Breast epithelium (tissue), 4 donors: ENCODE measurements around the gene CYP4F11. TPM values are rescaled to one million over a fixed set of nuclear protein-coding genes. Genes with fewer than 3 reads are reported as not detected.

Experiments used
- DNase-seq, 2 donors: peaks; one replicate each; pipeline ENCODE4 v3.0.0-alpha.2; 2019; ENCODE audit warnings: low spot score in 2 of 2
- H3K27ac ChIP-seq, 2 donors: fragments of 200-600 bp; sonication (generic) in 1 of 2; one replicate each; pipeline ENCODE4 v1.5.1; 2016 to 2019; ENCODE audit warnings: mild to moderate bottlenecking in 1 of 2
- H3K27me3 ChIP-seq, 2 donors: fragments of 200-600 bp; sonication (generic) in 1 of 2; one replicate each; pipeline versions ENCODE4 v1.5.1 to v1.6.0; 2017 to 2019; ENCODE audit warnings: control low read depth in 1 of 2, mild to moderate bottlenecking in 1 of 2
- H3K36me3 ChIP-seq: fragments of 200-600 bp; one replicate; pipeline ENCODE4 v1.5.1; 2019
- H3K4me1 ChIP-seq, 2 donors: fragments of 200-600 bp; sonication (generic); one replicate each; pipeline ENCODE4 v1.5.1; 2016 to 2019; ENCODE audit warnings: control low read depth in 1 of 2
- H3K4me3 ChIP-seq, 3 donors: fragments of 200-600 bp; sonication (generic); 1 replicate in 2 of 3; 2 replicates in 1 of 3; pipeline ENCODE4 v1.5.1; 2016 to 2019; ENCODE audit warnings: mild to moderate bottlenecking in 3 of 3, moderate library complexity in 2 of 3
- H3K9me3 ChIP-seq, 2 donors: fragments of 200-600 bp; sonication (generic) in 1 of 2; one replicate each; pipeline ENCODE4 v1.5.1; 2016 to 2019; ENCODE audit warnings: control low read depth in 1 of 2
- POLR2A ChIP-seq: fragments of 450-650 bp; IDR thresholded peaks from one replicate; pipeline ENCODE4 v1.6.1; 2016; ENCODE audit warnings: antibody characterized with exemption, mild to moderate bottlenecking, moderate library complexity
- POLR2AphosphoS5 ChIP-seq, 3 donors: sonication (generic); formaldehyde crosslinking; IDR thresholded peaks; one replicate each; pipeline ENCODE4 v1.6.1; 2017; ENCODE audit warnings: antibody characterized with exemption in 3 of 3
- intact Hi-C: fragments of 100-400 bp; cut with DNase I; formaldehyde crosslinking; loops from one replicate; pipeline ENCODE4 v1.15.1; 2023; ENCODE audit warnings: low total_unique reads
- total RNA-seq, 3 donors: library from RNA; depleted of rRNA; stranded (reverse); fragments of >200 nt; gene quantifications; one replicate each; pipeline ENCODE4 v1.1.0, GENCODE V29; 2016
- TF ChIP-seq, protein P1 (sequence below), 3 donors: fragments of 450-650 bp; IDR thresholded peaks; one replicate each; pipeline ENCODE4 v1.5.1; 2016 to 2017; ENCODE audit warnings: antibody characterized with exemption in 3 of 3, mild to moderate bottlenecking in 3 of 3, moderate library complexity in 3 of 3

The CYP4F11 gene
- total RNA-seq, 3 donors from 2014 or later, result 0.16 to 8.8 (median 3.1) TPM

DNA sequence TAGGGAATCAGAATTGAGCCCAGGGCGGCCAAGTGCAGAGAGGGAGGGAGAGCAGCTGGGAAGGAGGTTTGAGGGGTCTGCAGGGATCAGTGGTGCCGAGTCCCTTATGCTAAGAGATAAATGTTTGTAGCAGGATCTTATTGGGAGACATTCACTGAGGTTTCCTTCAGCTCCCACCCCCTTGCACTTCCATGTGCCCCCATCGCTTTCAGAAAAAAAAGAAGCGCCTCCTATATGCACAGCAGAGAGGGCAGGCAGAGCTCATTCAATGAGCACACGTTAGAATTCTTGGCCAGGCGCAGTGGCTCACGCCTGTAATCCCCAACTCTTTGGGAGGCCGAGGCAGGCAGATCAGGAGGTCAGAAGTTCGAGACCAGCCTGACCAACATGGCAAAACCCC lies 64.5 kb downstream of the CYP4F11 start:
- H3K27me3 ChIP-seq, result no peaks in the 10 kb centered on the region
- intact Hi-C loops, result loop anchor here (5.0 kb wide), 1 partner anchor 182 kb away; no protein-coding TSS in a partner anchor
- no peak for TF ChIP-seq POLR2AphosphoS5 (IDR thresholded peaks at IDR 0.05)
- TF ChIP-seq POLR2A, result no peak
- TF ChIP-seq, protein P1, sequence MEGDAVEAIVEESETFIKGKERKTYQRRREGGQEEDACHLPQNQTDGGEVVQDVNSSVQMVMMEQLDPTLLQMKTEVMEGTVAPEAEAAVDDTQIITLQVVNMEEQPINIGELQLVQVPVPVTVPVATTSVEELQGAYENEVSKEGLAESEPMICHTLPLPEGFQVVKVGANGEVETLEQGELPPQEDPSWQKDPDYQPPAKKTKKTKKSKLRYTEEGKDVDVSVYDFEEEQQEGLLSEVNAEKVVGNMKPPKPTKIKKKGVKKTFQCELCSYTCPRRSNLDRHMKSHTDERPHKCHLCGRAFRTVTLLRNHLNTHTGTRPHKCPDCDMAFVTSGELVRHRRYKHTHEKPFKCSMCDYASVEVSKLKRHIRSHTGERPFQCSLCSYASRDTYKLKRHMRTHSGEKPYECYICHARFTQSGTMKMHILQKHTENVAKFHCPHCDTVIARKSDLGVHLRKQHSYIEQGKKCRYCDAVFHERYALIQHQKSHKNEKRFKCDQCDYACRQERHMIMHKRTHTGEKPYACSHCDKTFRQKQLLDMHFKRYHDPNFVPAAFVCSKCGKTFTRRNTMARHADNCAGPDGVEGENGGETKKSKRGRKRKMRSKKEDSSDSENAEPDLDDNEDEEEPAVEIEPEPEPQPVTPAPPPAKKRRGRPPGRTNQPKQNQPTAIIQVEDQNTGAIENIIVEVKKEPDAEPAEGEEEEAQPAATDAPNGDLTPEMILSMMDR (IDR thresholded peaks at IDR 0.05), result no peak
- no peaks in the 10 kb centered on the region for H3K36me3 ChIP-seq
- peak overlapping the region; percentile 42 to 82 for H3K27ac ChIP-seq
- H3K9me3 ChIP-seq, result no peaks in the 10 kb centered on the region
- DNase-seq, result no peak
- H3K4me3 ChIP-seq, result no peak overlapping the region
- H3K4me1 ChIP-seq, result no peaks in the 10 kb centered on the region

DNA sequence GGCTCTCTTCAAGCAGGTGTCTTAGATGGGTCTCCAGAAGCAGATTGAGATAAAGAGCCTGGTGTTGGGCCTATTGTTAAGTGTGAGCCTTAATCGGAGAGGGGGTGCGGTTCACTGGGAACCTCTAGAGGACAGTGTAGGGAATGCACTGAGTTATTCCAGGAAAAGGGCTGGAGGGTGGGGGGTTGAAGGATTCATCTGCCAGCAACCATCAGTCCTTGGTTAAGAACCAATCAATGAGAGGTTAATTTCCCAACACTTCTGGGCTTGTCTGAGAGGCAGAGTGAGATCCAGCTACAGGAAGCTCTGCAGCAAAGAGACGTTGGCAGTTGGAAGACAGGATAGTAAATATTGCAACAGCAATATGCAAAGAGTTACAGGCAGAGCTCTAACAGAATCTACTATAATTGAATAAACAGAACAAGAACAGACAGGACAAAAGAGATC lies 65.2 kb downstream of the CYP4F11 start:
- no peak overlapping the region for H3K4me3 ChIP-seq
- peak in 1 of 2 donors; percentile 26 for DNase-seq
- no peak for TF ChIP-seq POLR2A
- TF ChIP-seq, protein P1 (IDR thresholded peaks at IDR 0.05), result peak; percentile 53 to 76 (median 69)
- H3K9me3 ChIP-seq, result no peaks in the 10 kb centered on the region
- H3K36me3 ChIP-seq, result no peaks in the 10 kb centered on the region
- H3K4me1 ChIP-seq, result no peaks in the 10 kb centered on the region
- intact Hi-C loops, result loop anchor here (5.0 kb wide), 1 partner anchor 183 kb away; no protein-coding TSS in a partner anchor
- H3K27ac ChIP-seq, result peak overlapping the region; percentile 42 to 61
- H3K27me3 ChIP-seq, result no peaks in the 10 kb centered on the region

DNA sequence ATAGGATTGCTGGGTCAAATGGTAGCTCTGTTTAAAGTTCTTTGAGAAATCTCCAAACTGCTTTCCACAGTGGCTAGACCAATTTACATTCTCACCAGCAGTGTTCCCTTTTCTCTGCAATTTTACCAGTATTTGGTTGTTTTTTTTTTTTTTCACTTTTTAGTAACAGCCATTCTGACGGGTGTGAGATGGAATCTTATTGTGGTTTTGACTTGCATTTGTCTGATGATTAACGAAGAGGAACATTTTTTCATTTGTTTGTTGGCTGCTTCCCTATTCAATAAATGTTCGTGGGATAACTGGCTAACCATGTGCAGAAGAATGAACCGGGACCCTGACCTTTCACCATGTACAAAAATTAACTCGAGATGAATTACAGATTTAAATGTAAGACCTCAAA lies 67.7 kb downstream of the CYP4F11 start:
- Histone ChIP-seq H3K27me3 (peaks cover 0 to 11% of the 10 kb centered on the region in 2 donors), H3K4me3 (no peak overlapping the region), H3K36me3 (no peaks in the 10 kb centered on the region), H3K4me1 (no peaks in the 10 kb centered on the region), H3K9me3 (no peaks in the 10 kb centered on the region), H3K27ac (no peak overlapping the region)
- intact Hi-C loops, result loop anchor here (5.0 kb wide), 1 partner anchor 186 kb away; no protein-coding TSS in a partner anchor
- no peak for DNase-seq
- TF ChIP-seq, protein P1 (IDR thresholded peaks at IDR 0.05), result no peak
- TF ChIP-seq POLR2A (no peak), POLR2AphosphoS5 (IDR thresholded peaks at IDR 0.05) (no peak)

DNA sequence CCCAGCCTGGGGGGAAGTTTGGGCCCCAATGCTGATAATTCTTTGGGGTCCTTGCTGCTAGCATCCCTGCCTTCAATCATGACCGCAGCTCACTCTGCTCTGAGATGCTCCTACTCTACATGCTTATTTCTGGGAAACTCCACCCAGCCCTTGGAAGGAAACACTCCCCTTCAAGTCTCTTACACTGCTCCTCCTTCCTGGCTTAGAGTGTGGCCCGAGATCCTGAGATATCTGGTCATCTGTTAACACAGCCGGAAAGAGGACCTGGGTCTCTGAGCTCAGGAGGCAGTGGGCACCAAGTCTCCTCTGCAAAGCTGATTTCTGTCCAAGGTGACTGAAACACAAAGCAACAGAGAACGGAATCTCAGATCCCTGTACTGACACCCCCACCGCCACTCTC lies 69.5 kb downstream of the CYP4F11 start:
- Histone ChIP-seq H3K36me3 (no peaks in the 10 kb centered on the region), H3K4me3 (no peak overlapping the region), H3K27ac (no peak overlapping the region), H3K4me1 (no peaks in the 10 kb centered on the region), H3K27me3 (peaks cover 0 to 11% of the 10 kb centered on the region in 2 donors), H3K9me3 (no peaks in the 10 kb centered on the region)
- no peak for DNase-seq
- intact Hi-C loops, result loop anchor here (5.0 kb wide), 1 partner anchor 187 kb away; no protein-coding TSS in a partner anchor
- TF ChIP-seq POLR2A (no peak), POLR2AphosphoS5 (IDR thresholded peaks at IDR 0.05) (no peak)
- TF ChIP-seq, protein P1 (IDR thresholded peaks at IDR 0.05), result no peak

DNA sequence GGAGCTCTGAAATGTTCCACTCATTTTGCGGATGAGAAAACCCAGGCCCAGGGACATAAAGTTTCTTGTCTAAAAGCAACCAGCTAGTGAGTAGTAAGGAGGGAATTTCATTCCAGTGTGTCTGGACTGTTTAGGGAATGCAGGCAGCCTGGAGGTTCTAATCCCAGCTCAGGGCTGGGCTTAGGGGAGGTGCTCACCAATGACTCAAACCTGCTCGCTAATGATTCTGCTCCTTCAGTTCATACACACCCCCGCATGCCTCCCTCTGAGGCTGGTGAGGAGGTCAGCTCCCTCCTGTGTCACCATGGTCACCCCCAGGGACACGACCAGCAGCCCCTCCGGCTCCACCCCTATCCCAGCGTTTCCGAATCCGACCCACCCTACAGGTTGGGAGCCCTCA lies 71.1 kb downstream of the CYP4F11 start:
- no peaks in the 10 kb centered on the region for H3K9me3 ChIP-seq

More for the DNA sequence above, 71.1 kb downstream of the CYP4F11 start:
- H3K4me1 ChIP-seq, result no peaks in the 10 kb centered on the region
- TF ChIP-seq POLR2AphosphoS5 (IDR thresholded peaks at IDR 0.05), result no peak
- TF ChIP-seq, protein P1 (IDR thresholded peaks at IDR 0.05), result no peak
- H3K36me3 ChIP-seq, result no peaks in the 10 kb centered on the region
- intact Hi-C loops, result no loop called here
- H3K4me3 ChIP-seq, result no peak overlapping the region
- peaks cover 0 to 11% of the 10 kb centered on the region in 2 donors for H3K27me3 ChIP-seq
- H3K27ac ChIP-seq, result no peak overlapping the region
- no peak for DNase-seq
